ENCODE data around the gene NIPAL1.

DNA sequence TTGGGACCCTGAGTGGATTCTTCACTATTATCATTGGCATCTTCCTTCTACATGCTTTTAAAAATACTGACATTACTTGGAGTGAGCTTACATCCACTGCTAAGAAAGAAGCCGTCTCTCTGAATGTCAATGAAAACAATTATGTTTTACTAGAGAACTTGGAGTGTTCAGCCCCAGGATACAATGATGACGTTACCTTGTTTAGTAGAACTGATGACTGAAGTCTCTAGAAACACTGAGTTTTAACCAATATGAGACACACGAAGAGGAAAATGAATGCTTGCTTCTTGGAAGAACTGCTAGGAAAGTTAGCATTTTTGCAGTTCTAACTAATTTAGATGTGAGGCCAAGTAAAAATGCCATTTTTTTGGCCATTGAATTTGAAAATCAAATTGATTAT, 19.4 kb downstream of the NIPAL1 start:
- TF ChIP-seq, protein P1, sequence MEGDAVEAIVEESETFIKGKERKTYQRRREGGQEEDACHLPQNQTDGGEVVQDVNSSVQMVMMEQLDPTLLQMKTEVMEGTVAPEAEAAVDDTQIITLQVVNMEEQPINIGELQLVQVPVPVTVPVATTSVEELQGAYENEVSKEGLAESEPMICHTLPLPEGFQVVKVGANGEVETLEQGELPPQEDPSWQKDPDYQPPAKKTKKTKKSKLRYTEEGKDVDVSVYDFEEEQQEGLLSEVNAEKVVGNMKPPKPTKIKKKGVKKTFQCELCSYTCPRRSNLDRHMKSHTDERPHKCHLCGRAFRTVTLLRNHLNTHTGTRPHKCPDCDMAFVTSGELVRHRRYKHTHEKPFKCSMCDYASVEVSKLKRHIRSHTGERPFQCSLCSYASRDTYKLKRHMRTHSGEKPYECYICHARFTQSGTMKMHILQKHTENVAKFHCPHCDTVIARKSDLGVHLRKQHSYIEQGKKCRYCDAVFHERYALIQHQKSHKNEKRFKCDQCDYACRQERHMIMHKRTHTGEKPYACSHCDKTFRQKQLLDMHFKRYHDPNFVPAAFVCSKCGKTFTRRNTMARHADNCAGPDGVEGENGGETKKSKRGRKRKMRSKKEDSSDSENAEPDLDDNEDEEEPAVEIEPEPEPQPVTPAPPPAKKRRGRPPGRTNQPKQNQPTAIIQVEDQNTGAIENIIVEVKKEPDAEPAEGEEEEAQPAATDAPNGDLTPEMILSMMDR (IDR thresholded peaks at IDR 0.05) = no peak
- no peak for TF ChIP-seq POLR2AphosphoS5 (IDR thresholded peaks at IDR 0.05; ENCODE audit: insufficient read depth in 1 of 2, low read depth in 1 of 2)
